Hepatocyte (in vitro differentiated cells): ENCODE data around the gene PTDSS2.

Experiments
- CTCF ChIP-seq: fragments of 200-600 bp; sonication (generic); IDR thresholded peaks from 2 replicates; pipeline ENCODE4 v1.5.1; 2016; ENCODE audit warnings: antibody characterized with exemption, mild to moderate bottlenecking; ENCODE audit not compliant: poor library complexity
- EZH2phosphoT487 ChIP-seq: fragments of 200-600 bp; sonication (generic); IDR thresholded peaks from one replicate; pipeline ENCODE4 v1.6.1; 2018; ENCODE audit warnings: antibody characterized with exemption, mild to moderate bottlenecking, low read depth, moderate library complexity; ENCODE audit not compliant: unreplicated experiment, severe bottlenecking

- no peak for TF ChIP-seq CTCF
- no peak for TF ChIP-seq EZH2phosphoT487
Observed at GRCh38 chr11:451738-452137, 1.7 kb downstream of the PTDSS2 start.
